Measurements from ENCODE around the gene DPYD. TPM values are rescaled to one million over a fixed set of nuclear protein-coding genes. Genes with fewer than 3 reads are reported as not detected.

Gene DPYD
- total RNA-seq, 2 donors from 2014 or later, result 52.3 to 53.6 TPM

- Mint-ChIP-seq H3K27ac (no peak overlapping the region), H3K4me1 (no peaks in the 10 kb centered on the region), H3K4me3 (no peak overlapping the region), H3K36me3 (ENCODE audit: low read depth) (no peaks in the 10 kb centered on the region), H3K27me3 (no peaks in the 10 kb centered on the region)
- DNase-seq, result no peak
- H3K9me3 ChIP-seq (ENCODE audit: control insufficient read depth, low read length, poor library complexity, severe bottlenecking), result no peaks in the 10 kb centered on the region
- no peak for ATAC-seq
These were observed 382.7 kb downstream of the DPYD start for GRCh38 chr1:97538113-97538512.

- DNase-seq (no peak), ATAC-seq (no peak)
- Mint-ChIP-seq H3K27ac (no peak overlapping the region), H3K4me1 (no peaks in the 10 kb centered on the region), H3K27me3 (no peaks in the 10 kb centered on the region), H3K4me3 (no peak overlapping the region), H3K36me3 (ENCODE audit: low read depth) (peaks cover 2% of the 10 kb centered on the region)
- H3K9me3 ChIP-seq (ENCODE audit: control insufficient read depth, low read length, poor library complexity, severe bottlenecking), result no peaks in the 10 kb centered on the region
These were observed 387.5 kb downstream of the DPYD start for GRCh38 chr1:97533358-97533757.

GRCh38 chr1:97529600-97529999, 391.2 kb downstream of the DPYD start:
- Mint-ChIP-seq H3K36me3 (ENCODE audit: low read depth) (peaks cover 4% of the 10 kb centered on the region), H3K27me3 (no peaks in the 10 kb centered on the region), H3K4me1 (no peaks in the 10 kb centered on the region), H3K27ac (no peak overlapping the region), H3K4me3 (no peak overlapping the region)
- no peaks in the 10 kb centered on the region for H3K9me3 ChIP-seq (ENCODE audit: control insufficient read depth, low read length, poor library complexity, severe bottlenecking)
- DNase-seq (no peak), ATAC-seq (no peak)

DNA sequence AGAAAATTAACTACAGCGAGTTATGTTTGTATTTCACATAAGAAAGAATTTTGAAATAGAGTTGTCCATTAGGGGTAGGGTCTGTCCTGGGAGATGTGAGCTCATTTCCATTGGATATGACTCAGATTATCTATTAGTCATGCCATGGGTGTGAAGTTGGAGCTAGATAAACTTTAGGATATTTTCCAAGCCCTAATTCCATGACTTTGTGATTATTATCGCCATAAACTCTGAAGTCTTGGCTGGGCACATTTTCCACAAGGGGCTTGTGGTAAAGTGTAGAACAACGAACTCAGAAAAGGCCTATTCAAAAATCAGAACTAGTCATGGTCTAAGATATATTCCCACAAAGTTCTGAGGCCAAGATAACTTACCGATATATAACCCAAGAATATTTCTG, 396.6 kb downstream of the DPYD start:
- H3K9me3 ChIP-seq (ENCODE audit: control insufficient read depth, low read length, poor library complexity, severe bottlenecking), result no peaks in the 10 kb centered on the region
- peaks cover 4% of the 10 kb centered on the region for H3K36me3 Mint-ChIP-seq (ENCODE audit: low read depth)
- H3K27ac Mint-ChIP-seq, result no peak overlapping the region
- no peaks in the 10 kb centered on the region for H3K27me3 Mint-ChIP-seq
- DNase-seq, result no peak
- no peak for ATAC-seq
- no peak overlapping the region for H3K4me3 Mint-ChIP-seq
- H3K4me1 Mint-ChIP-seq, result no peaks in the 10 kb centered on the region

GRCh38 chr1:97516588-97516987, 404.2 kb downstream of the DPYD start:
- peaks cover 3% of the 10 kb centered on the region for H3K4me1 Mint-ChIP-seq
- no peak overlapping the region for H3K27ac Mint-ChIP-seq
- peaks cover 3% of the 10 kb centered on the region for H3K36me3 Mint-ChIP-seq (ENCODE audit: low read depth)
- H3K27me3 Mint-ChIP-seq, result no peaks in the 10 kb centered on the region
- no peak for DNase-seq
- H3K9me3 ChIP-seq (ENCODE audit: control insufficient read depth, low read length, poor library complexity, severe bottlenecking), result no peaks in the 10 kb centered on the region
- ATAC-seq, result no peak
- no peak overlapping the region for H3K4me3 Mint-ChIP-seq

- H3K4me1 Mint-ChIP-seq, result no peaks in the 10 kb centered on the region
- H3K9me3 ChIP-seq (ENCODE audit: control insufficient read depth, low read length, poor library complexity, severe bottlenecking), result no peaks in the 10 kb centered on the region
- peaks cover 11% of the 10 kb centered on the region for H3K36me3 Mint-ChIP-seq (ENCODE audit: low read depth)
- DNase-seq (no peak), ATAC-seq (no peak)
- H3K4me3 Mint-ChIP-seq, result no peak overlapping the region
- no peaks in the 10 kb centered on the region for H3K27me3 Mint-ChIP-seq
- no peak overlapping the region for H3K27ac Mint-ChIP-seq
These were observed 412.1 kb downstream of the DPYD start for GRCh38 chr1:97508653-97509218.

- Mint-ChIP-seq H3K4me1 (no peaks in the 10 kb centered on the region), H3K4me3 (no peak overlapping the region), H3K27ac (no peak overlapping the region), H3K36me3 (ENCODE audit: low read depth) (peaks cover 11% of the 10 kb centered on the region), H3K27me3 (no peaks in the 10 kb centered on the region)
- ATAC-seq (no peak), DNase-seq (no peak)
- no peaks in the 10 kb centered on the region for H3K9me3 ChIP-seq (ENCODE audit: control insufficient read depth, low read length, poor library complexity, severe bottlenecking)
These were observed 413.0 kb downstream of the DPYD start for GRCh38 chr1:97507863-97508262.

DNA sequence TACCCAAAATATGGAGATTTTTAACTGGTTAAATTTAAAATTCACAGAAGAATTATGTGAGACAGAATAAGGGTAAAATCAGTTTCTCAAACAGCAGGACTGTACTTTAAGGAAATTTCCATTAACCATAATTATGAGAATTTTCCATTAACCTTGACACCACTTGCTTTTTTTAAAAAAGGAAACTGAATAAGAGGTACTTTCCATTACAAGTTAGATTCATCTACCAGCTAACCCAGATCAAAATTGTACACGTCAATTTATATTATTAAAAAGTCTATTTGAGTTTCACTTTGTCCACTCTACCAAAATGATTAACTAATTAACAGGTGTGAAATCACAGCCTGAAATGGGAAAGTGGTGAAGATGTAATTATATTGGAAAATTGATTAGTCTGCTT, 414.5 kb downstream of the DPYD start:
- H3K36me3 Mint-ChIP-seq (ENCODE audit: low read depth), result peaks cover 13% of the 10 kb centered on the region
- DNase-seq (no peak), ATAC-seq (no peak)
- no peaks in the 10 kb centered on the region for H3K9me3 ChIP-seq (ENCODE audit: control insufficient read depth, low read length, poor library complexity, severe bottlenecking)
- no peak overlapping the region for H3K27ac Mint-ChIP-seq
- H3K4me3 Mint-ChIP-seq, result no peak overlapping the region
- H3K27me3 Mint-ChIP-seq, result no peaks in the 10 kb centered on the region
- H3K4me1 Mint-ChIP-seq, result no peaks in the 10 kb centered on the region

- ATAC-seq (no peak), DNase-seq (no peak)
- no peaks in the 10 kb centered on the region for H3K27me3 Mint-ChIP-seq
- H3K27ac Mint-ChIP-seq, result no peak overlapping the region
- H3K36me3 Mint-ChIP-seq (ENCODE audit: low read depth), result peaks cover 14% of the 10 kb centered on the region
- H3K4me3 Mint-ChIP-seq, result no peak overlapping the region
- H3K9me3 ChIP-seq (ENCODE audit: control insufficient read depth, low read length, poor library complexity, severe bottlenecking), result no peaks in the 10 kb centered on the region
- H3K4me1 Mint-ChIP-seq, result peaks cover 2% of the 10 kb centered on the region
These were observed 415.0 kb downstream of the DPYD start for GRCh38 chr1:97505816-97506215.

DNA sequence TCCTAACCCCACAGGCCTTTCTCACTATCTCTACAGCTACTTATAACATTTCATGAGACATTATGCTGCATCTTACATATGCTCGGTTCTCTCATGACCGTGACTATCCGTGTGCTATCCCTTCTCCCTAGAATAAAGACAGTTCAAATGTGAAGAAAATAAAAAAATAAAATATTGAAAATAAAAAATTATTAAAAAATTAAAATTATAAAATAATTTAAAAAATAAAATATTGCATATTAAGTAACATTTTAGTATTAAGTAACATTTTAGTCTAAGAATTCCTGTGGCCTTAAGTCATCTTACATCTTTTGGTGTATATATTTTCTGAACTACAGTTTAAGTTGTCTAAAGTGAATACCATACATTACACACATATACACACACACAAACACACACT, 415.5 kb downstream of the DPYD start:
- Mint-ChIP-seq H3K36me3 (ENCODE audit: low read depth) (peaks cover 16% of the 10 kb centered on the region), H3K4me1 (peaks cover 2% of the 10 kb centered on the region), H3K27me3 (no peaks in the 10 kb centered on the region), H3K27ac (no peak overlapping the region), H3K4me3 (no peak overlapping the region)
- ATAC-seq (no peak), DNase-seq (no peak)
- H3K9me3 ChIP-seq (ENCODE audit: control insufficient read depth, low read length, poor library complexity, severe bottlenecking), result no peaks in the 10 kb centered on the region

GRCh38 chr1:97502360-97502759, 418.5 kb downstream of the DPYD start:
- Mint-ChIP-seq H3K4me3 (no peak overlapping the region), H3K4me1 (peaks cover 2% of the 10 kb centered on the region), H3K36me3 (ENCODE audit: low read depth) (peaks cover 7% of the 10 kb centered on the region), H3K27ac (no peak overlapping the region), H3K27me3 (no peaks in the 10 kb centered on the region)
- ATAC-seq (no peak), DNase-seq (no peak)
- H3K9me3 ChIP-seq (ENCODE audit: control insufficient read depth, low read length, poor library complexity, severe bottlenecking), result no peaks in the 10 kb centered on the region

- ATAC-seq, result no peak
- Mint-ChIP-seq H3K27me3 (no peaks in the 10 kb centered on the region), H3K27ac (no peak overlapping the region), H3K36me3 (ENCODE audit: low read depth) (peaks cover 7% of the 10 kb centered on the region), H3K4me1 (peaks cover 2% of the 10 kb centered on the region), H3K4me3 (no peak overlapping the region)
- no peak for DNase-seq
- H3K9me3 ChIP-seq (ENCODE audit: control insufficient read depth, low read length, poor library complexity, severe bottlenecking), result no peaks in the 10 kb centered on the region
These were observed 419.2 kb downstream of the DPYD start for GRCh38 chr1:97501628-97502027.

DNA sequence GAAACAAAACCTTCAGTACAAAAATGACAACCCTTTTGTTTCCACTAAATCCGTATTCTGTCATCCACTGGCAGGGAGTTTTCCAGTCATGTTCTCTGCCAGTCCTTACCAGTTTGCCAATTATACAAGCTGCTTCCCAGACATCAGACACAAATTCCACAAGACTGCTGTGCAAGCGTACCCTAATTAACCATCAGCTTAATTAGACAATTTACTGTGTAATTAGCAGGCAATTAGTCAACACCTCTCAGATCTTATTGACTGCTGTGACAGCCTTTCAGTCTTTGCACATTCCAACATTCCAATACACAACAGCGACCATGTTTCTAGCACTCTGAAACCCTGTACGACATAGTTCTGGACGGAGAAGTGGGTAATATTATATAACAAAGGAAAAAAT, 420.1 kb downstream of the DPYD start:
- no peaks in the 10 kb centered on the region for H3K9me3 ChIP-seq (ENCODE audit: control insufficient read depth, low read length, poor library complexity, severe bottlenecking)
- ATAC-seq, result no peak
- Mint-ChIP-seq H3K36me3 (ENCODE audit: low read depth) (peaks cover 10% of the 10 kb centered on the region), H3K4me1 (peaks cover 6% of the 10 kb centered on the region), H3K4me3 (no peak overlapping the region), H3K27ac (no peak overlapping the region), H3K27me3 (no peaks in the 10 kb centered on the region)
- no peak for DNase-seq

DNA sequence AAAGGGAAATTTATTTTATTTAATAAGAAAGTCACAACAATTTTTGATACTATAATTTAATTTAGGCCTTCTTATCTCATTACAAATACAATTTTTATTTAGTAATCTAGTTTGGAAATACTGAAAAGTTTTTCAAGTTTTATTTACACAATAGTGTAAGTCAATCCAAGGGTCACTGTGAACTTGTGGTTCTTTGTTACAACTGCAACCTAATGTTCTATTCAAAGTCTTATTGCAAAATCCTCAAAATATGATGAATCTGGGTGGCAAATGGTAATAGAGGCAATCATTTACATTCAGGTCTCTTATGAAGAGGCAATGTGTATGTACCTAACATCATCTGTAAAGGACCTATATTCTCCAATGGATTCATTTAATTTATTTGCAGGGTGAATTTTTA, 421.2 kb downstream of the DPYD start:
- Mint-ChIP-seq H3K27ac (no peak overlapping the region), H3K4me3 (no peak overlapping the region), H3K27me3 (no peaks in the 10 kb centered on the region), H3K36me3 (ENCODE audit: low read depth) (peaks cover 9% of the 10 kb centered on the region), H3K4me1 (peaks cover 8% of the 10 kb centered on the region)
- no peak for ATAC-seq
- H3K9me3 ChIP-seq (ENCODE audit: control insufficient read depth, low read length, poor library complexity, severe bottlenecking), result no peaks in the 10 kb centered on the region
- no peak for DNase-seq
